VCaP (cell line): Measurements from ENCODE around the gene TRAPPC12.

Experiments
- H3K27ac ChIP-seq: fragments of 450-650 bp; 2 replicates; pipeline ENCODE4 v1.5.1; 2017
- CTCF ChIP-seq: fragments of 450-650 bp; conservative IDR thresholded peaks from 2 replicates; pipeline ENCODE4 v1.5.1; 2017; ENCODE audit warnings: mild to moderate bottlenecking, moderate library complexity

Gene TRAPPC12

GRCh38 chr2:3476321-3476984 lies 97.0 kb downstream of the TRAPPC12 start:
- H3K27ac ChIP-seq: no peak overlapping the region
- no peak for TF ChIP-seq CTCF

- H3K27ac ChIP-seq: no peak overlapping the region
- TF ChIP-seq CTCF: no peak
These were observed 97.5 kb downstream of the TRAPPC12 start for GRCh38 chr2:3476985-3477327.

- H3K27ac ChIP-seq: no peak overlapping the region
- TF ChIP-seq CTCF: no peak
These were observed 99.4 kb downstream of the TRAPPC12 start for GRCh38 chr2:3478846-3479385.

- H3K27ac ChIP-seq: peak overlapping the region; percentile 27
- no peak for TF ChIP-seq CTCF
These were observed 100.2 kb downstream of the TRAPPC12 start for GRCh38 chr2:3479430-3480320.

GRCh38 chr2:3480352-3481010 lies 101.0 kb downstream of the TRAPPC12 start:
- peak overlapping the region; percentile 27 for H3K27ac ChIP-seq
- TF ChIP-seq CTCF: no peak

GRCh38 chr2:3481011-3481400 lies 101.5 kb downstream of the TRAPPC12 start:
- H3K27ac ChIP-seq: peak overlapping the region; percentile 27
- TF ChIP-seq CTCF: no peak
